ENCODE data around the gene DIAPH3.

GRCh38 chr13:59766236-59766635, 397.5 kb downstream of the DIAPH3 start:
- no peak for TF ChIP-seq POLR2A (IDR thresholded peaks at IDR 0.05; ENCODE audit: low read depth, low read length)
- TF ChIP-seq TAF1 (IDR thresholded peaks at IDR 0.05; ENCODE audit: low read depth, low read length) = no peak
- TF ChIP-seq SPI1 (IDR thresholded peaks at IDR 0.05; ENCODE audit: low read depth, low read length) = no peak
- TF ChIP-seq POLR2AphosphoS5 (IDR thresholded peaks at IDR 0.05; ENCODE audit: low read depth, low read length) = no peak
- TF ChIP-seq PAX5 (IDR thresholded peaks at IDR 0.05; ENCODE audit: insufficient read depth, low read length, severe bottlenecking) = no peak
- no peak for TF ChIP-seq POU2F2 (IDR thresholded peaks at IDR 0.05; ENCODE audit: low read depth, low read length)
